Endothelial cell (in vitro differentiated cells): Measurements from ENCODE around the gene TNFRSF4. TPM values are rescaled to one million over a fixed set of nuclear protein-coding genes. Genes with fewer than 3 reads are reported as not detected.
A peak's percentile ranks its signal among the peaks of the same experiment; 100 is the strongest.

Experiments used
- DNase-seq: peaks from one replicate; pipeline ENCODE4 v3.0.0; 2021; ENCODE audit warnings: low spot score
- H3K27ac Mint-ChIP-seq: one replicate; pipeline ENCODE4 v1.8.0; 2021; ENCODE audit warnings: mixed read lengths, inconsistent platforms; ENCODE audit not compliant: unreplicated experiment
- H3K27me3 Mint-ChIP-seq: one replicate; pipeline ENCODE4 v1.8.0; 2021; ENCODE audit warnings: mild to moderate bottlenecking, moderate library complexity, mixed read lengths, inconsistent platforms; ENCODE audit not compliant: unreplicated experiment
- H3K36me3 Mint-ChIP-seq: one replicate; pipeline ENCODE4 v1.8.0; 2021; ENCODE audit warnings: mild to moderate bottlenecking, low read depth, mixed read lengths, inconsistent platforms; ENCODE audit not compliant: unreplicated experiment
- H3K4me1 Mint-ChIP-seq: one replicate; pipeline ENCODE4 v1.8.0; 2021; ENCODE audit warnings: mild to moderate bottlenecking, mixed read lengths, inconsistent platforms; ENCODE audit not compliant: unreplicated experiment
- H3K4me3 Mint-ChIP-seq: one replicate; pipeline ENCODE4 v1.8.0; 2021; ENCODE audit warnings: mild to moderate bottlenecking, mixed read lengths, inconsistent platforms; ENCODE audit not compliant: unreplicated experiment
- H3K9me3 Mint-ChIP-seq: one replicate; pipeline ENCODE4 v1.8.0; 2021; ENCODE audit warnings: mixed read lengths, inconsistent platforms; ENCODE audit not compliant: unreplicated experiment
- CTCF ChIP-seq: fragments of 200-600 bp; sonication (generic); IDR thresholded peaks from one replicate; pipeline ENCODE4 v1.5.0; 2021; ENCODE audit warnings: antibody characterized with exemption; ENCODE audit not compliant: unreplicated experiment
- total RNA-seq: library from RNA; stranded (reverse); fragmentation: NEBNext Ultra II Directional; extraction: Animal tissue kit (Norgen Biotek cat#: 25700); gene quantifications from one replicate; pipeline ENCODE4 v1.2.1, GENCODE V29; 2021; ENCODE audit not compliant: unreplicated experiment

The TNFRSF4 gene
- total RNA-seq, 1 donor from 2014 or later: 0.80 TPM

- Mint-ChIP-seq H3K27me3 (no peaks in the 10 kb centered on the region), H3K9me3 (no peaks in the 10 kb centered on the region), H3K4me3 (no peak overlapping the region), H3K27ac (no peak overlapping the region), H3K4me1 (no peaks in the 10 kb centered on the region), H3K36me3 (peaks cover 4% of the 10 kb centered on the region)
- DNase-seq: peak; percentile 4
- no peak for TF ChIP-seq CTCF
These were observed 38.5 kb downstream of the TNFRSF4 start for GRCh38 chr1:1175221-1176062.

- Mint-ChIP-seq H3K4me3 (no peak within 1 kb of the TSS), H3K36me3 (peaks cover 4% of the 10 kb centered on the region), H3K27me3 (no peaks in the 10 kb centered on the region), H3K4me1 (no peaks in the 10 kb centered on the region), H3K27ac (no peak within 1 kb of the TSS), H3K9me3 (no peaks in the 10 kb centered on the region)
- DNase-seq: peak; percentile 6
- TF ChIP-seq CTCF: no peak
These were observed 40.0 kb downstream of the TNFRSF4 start, which contains the start of gene TTLL10 for GRCh38 chr1:1173793-1174415. TSS of gene TTLL10 (plus strand) at chr1:1173880. CDS start at chr1:1179216, 5,336 bp downstream.

GRCh38 chr1:1173061-1173792 lies 40.7 kb downstream of the TNFRSF4 start:
- no peak for DNase-seq
- Mint-ChIP-seq H3K4me1 (no peaks in the 10 kb centered on the region), H3K27me3 (no peaks in the 10 kb centered on the region), H3K4me3 (no peak overlapping the region), H3K36me3 (peaks cover 4% of the 10 kb centered on the region), H3K27ac (no peak overlapping the region), H3K9me3 (no peaks in the 10 kb centered on the region)
- TF ChIP-seq CTCF: no peak

GRCh38 chr1:1171546-1172340 lies 42.2 kb downstream of the TNFRSF4 start:
- no peaks in the 10 kb centered on the region for H3K27me3 Mint-ChIP-seq
- DNase-seq: peak; percentile 5
- H3K9me3 Mint-ChIP-seq: no peaks in the 10 kb centered on the region
- no peaks in the 10 kb centered on the region for H3K4me1 Mint-ChIP-seq
- H3K36me3 Mint-ChIP-seq: peaks cover 1% of the 10 kb centered on the region
- H3K4me3 Mint-ChIP-seq: no peak overlapping the region
- H3K27ac Mint-ChIP-seq: no peak overlapping the region
- TF ChIP-seq CTCF: no peak
